Kidney (tissue), 14 donors: ENCODE measurements around the gene CASP9. TPM values are rescaled to one million over a fixed set of nuclear protein-coding genes. Genes with fewer than 3 reads are reported as not detected.

Experiments used
- DNase-seq, 5 donors: peaks; one replicate each; pipeline ENCODE4 v3.0.0-alpha.2; 2013 to 2020
- FAIRE-seq: peaks from 2 replicates; lab custom pipeline; 2012; peaks lifted over from hg19 to GRCh38; lab: Jason Lieb, UNC
- H3K27ac ChIP-seq, 2 donors: one replicate each; pipeline ENCODE4 v1.7.0; 2013; ENCODE audit warnings: low read depth in 2 of 2, low read length in 2 of 2, inconsistent platforms in 1 of 2
- H3K27me3 ChIP-seq: one replicate; pipeline ENCODE4 v1.7.1; 2013; ENCODE audit warnings: low read length, inconsistent platforms; ENCODE audit not compliant: control insufficient read depth, insufficient read depth
- H3K36me3 ChIP-seq, 3 donors: one replicate each; pipeline versions ENCODE4 v1.7.0 to v1.7.1; 2013; ENCODE audit warnings: low read length in 3 of 3, control low read depth in 1 of 3, inconsistent platforms in 1 of 3; ENCODE audit not compliant: insufficient read depth in 3 of 3, control insufficient read depth in 2 of 3
- H3K4me1 ChIP-seq, 3 donors: one replicate each; pipeline versions ENCODE4 v1.7.0 to v1.7.1; 2013; ENCODE audit warnings: low read length in 3 of 3, inconsistent platforms in 1 of 3, low read depth in 1 of 3; ENCODE audit not compliant: control insufficient read depth in 2 of 3, insufficient read depth in 2 of 3
- H3K4me3 ChIP-seq, 3 donors: one replicate each; pipeline versions ENCODE4 v1.7.0 to v1.8.1; 2013; ENCODE audit warnings: low read length in 3 of 3, control low read depth in 1 of 3, inconsistent platforms in 1 of 3
- H3K9ac ChIP-seq, 3 donors: one replicate each; pipeline versions ENCODE4 v1.7.0 to v1.7.1; 2013; ENCODE audit warnings: low read length in 3 of 3, control low read depth in 1 of 3, inconsistent platforms in 1 of 3
- H3K9me3 ChIP-seq, 3 donors: one replicate each; pipeline versions ENCODE4 v1.7.0 to v1.7.1; 2013; ENCODE audit warnings: low read length in 3 of 3, control low read depth in 1 of 3, inconsistent platforms in 1 of 3; ENCODE audit not compliant: control insufficient read depth in 2 of 3, insufficient read depth in 1 of 3
- intact Hi-C: fragments of 100-400 bp; cut with DNase I; formaldehyde crosslinking; loops from one replicate; pipeline ENCODE4 v1.11.1; 2022
- polyA plus RNA-seq: library from polyadenylated mRNA; stranded (reverse); fragments of 350-450 nt; fragmentation: Illumina TruSeq; extraction: RNeasy Lipid Tissue Mini Kit (QIAGEN cat#74804); gene quantifications from one replicate; pipeline ENCODE4 v1.2.3, GENCODE V29; 2014; ENCODE audit warnings: low read depth, low replicate concordance; ENCODE audit not compliant: insufficient read depth
- total RNA-seq: library from RNA; stranded (reverse); fragmentation: NEBNext Ultra II Directional; extraction: Animal tissue kit (Norgen Biotek cat#: 25700); gene quantifications from one replicate; pipeline ENCODE4 v1.2.1, GENCODE V29; 2021
- TF ChIP-seq, protein P1 (sequence below): IDR thresholded peaks from 3 replicates; pipeline ENCODE4 v1.5.1; 2012; ENCODE audit warnings: mild to moderate bottlenecking, moderate library complexity, borderline replicate concordance; ENCODE audit not compliant: insufficient read depth; ENCODE audit errors: extremely low read depth
- donor health status: control.
- donor health status: control.
- donor health status: control.
- donor health status: control.
- donor health status: control.
- donor health status: DM: yes; HTN: yes; CAD: no.
- donor health status: Normal renal cell carcinoma (clear cell type).

Gene CASP9
- total and polyA plus RNA-seq, 2 donors from 2014 or later, result 18.2 to 20.1 TPM

DNA sequence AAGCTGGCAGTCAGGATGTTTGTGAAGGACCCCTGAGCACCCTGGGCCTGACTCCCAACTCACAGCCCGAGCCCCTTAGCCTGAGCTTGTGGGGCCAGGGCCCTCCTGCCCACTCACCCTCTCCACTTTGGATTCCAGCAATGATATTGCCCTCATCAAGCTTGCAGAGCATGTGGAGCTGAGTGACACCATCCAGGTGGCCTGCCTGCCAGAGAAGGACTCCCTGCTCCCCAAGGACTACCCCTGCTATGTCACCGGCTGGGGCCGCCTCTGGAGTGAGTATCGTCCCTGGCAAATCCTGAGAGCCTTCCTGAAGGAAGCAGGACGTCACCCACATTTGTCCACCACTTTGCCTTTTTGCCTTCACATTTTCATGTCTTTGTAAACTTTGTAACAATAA is 80.7 kb downstream of the CASP9 start:
- H3K4me1 ChIP-seq, result no peaks in the 10 kb centered on the region
- FAIRE-seq (no peak), DNase-seq (no peak)
- no peak overlapping the region for H3K9ac ChIP-seq
- no peak overlapping the region for H3K4me3 ChIP-seq
- H3K27ac ChIP-seq, result no peak overlapping the region
- H3K9me3 ChIP-seq, result no peaks in the 10 kb centered on the region
- no peaks in the 10 kb centered on the region for H3K36me3 ChIP-seq
- intact Hi-C loops, result no loop called here
- no peaks in the 10 kb centered on the region for H3K27me3 ChIP-seq
- TF ChIP-seq, protein P1, sequence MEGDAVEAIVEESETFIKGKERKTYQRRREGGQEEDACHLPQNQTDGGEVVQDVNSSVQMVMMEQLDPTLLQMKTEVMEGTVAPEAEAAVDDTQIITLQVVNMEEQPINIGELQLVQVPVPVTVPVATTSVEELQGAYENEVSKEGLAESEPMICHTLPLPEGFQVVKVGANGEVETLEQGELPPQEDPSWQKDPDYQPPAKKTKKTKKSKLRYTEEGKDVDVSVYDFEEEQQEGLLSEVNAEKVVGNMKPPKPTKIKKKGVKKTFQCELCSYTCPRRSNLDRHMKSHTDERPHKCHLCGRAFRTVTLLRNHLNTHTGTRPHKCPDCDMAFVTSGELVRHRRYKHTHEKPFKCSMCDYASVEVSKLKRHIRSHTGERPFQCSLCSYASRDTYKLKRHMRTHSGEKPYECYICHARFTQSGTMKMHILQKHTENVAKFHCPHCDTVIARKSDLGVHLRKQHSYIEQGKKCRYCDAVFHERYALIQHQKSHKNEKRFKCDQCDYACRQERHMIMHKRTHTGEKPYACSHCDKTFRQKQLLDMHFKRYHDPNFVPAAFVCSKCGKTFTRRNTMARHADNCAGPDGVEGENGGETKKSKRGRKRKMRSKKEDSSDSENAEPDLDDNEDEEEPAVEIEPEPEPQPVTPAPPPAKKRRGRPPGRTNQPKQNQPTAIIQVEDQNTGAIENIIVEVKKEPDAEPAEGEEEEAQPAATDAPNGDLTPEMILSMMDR, result no peak

GRCh38 chr1:15442759-15443158 is 81.3 kb downstream of the CASP9 start:
- Histone ChIP-seq H3K9me3 (no peaks in the 10 kb centered on the region), H3K27ac (no peak overlapping the region), H3K4me3 (no peak overlapping the region), H3K36me3 (no peaks in the 10 kb centered on the region), H3K4me1 (no peaks in the 10 kb centered on the region), H3K9ac (no peak overlapping the region), H3K27me3 (no peaks in the 10 kb centered on the region)
- FAIRE-seq, result no peak
- no peak for DNase-seq
- intact Hi-C loops, result no loop called here
- TF ChIP-seq, protein P1, result no peak

GRCh38 chr1:15442119-15442518 is 81.9 kb downstream of the CASP9 start:
- H3K9me3 ChIP-seq, result no peaks in the 10 kb centered on the region
- no peak overlapping the region for H3K4me3 ChIP-seq
- intact Hi-C loops, result no loop called here
- TF ChIP-seq, protein P1, result no peak
- H3K36me3 ChIP-seq, result no peaks in the 10 kb centered on the region
- H3K27ac ChIP-seq, result no peak overlapping the region
- H3K27me3 ChIP-seq, result no peaks in the 10 kb centered on the region
- DNase-seq (no peak), FAIRE-seq (no peak)
- no peak overlapping the region for H3K9ac ChIP-seq
- H3K4me1 ChIP-seq, result no peaks in the 10 kb centered on the region

Other genes with a start within 250 kb of the CASP9 start
- 37.5 TPM for gene EFHD2, start 114.3 kb downstream of the CASP9 start, total RNA-seq
- 20.2 TPM for gene EFHD2, start 114.3 kb downstream of the CASP9 start, polyA plus RNA-seq
- gene CTRC, start 85.8 kb downstream of the CASP9 start, total RNA-seq, result 0.44 TPM
- not detected for gene CTRC, start 85.8 kb downstream of the CASP9 start, polyA plus RNA-seq
- not detected for gene CELA2A, start 67.5 kb downstream of the CASP9 start, total RNA-seq
- not detected for gene CELA2A, start 67.5 kb downstream of the CASP9 start, polyA plus RNA-seq
- gene CELA2B, start 48.1 kb downstream of the CASP9 start, total RNA-seq, result not detected
- not detected for gene CELA2B, start 48.1 kb downstream of the CASP9 start, polyA plus RNA-seq
- 30.1 TPM for gene DNAJC16, start 2.6 kb upstream of the CASP9 start, total RNA-seq
- gene DNAJC16, start 2.6 kb upstream of the CASP9 start, polyA plus RNA-seq, result 7.6 TPM
- 6.2 TPM for gene AGMAT, start 60.8 kb upstream of the CASP9 start, total RNA-seq
- gene AGMAT, start 60.8 kb upstream of the CASP9 start, polyA plus RNA-seq, result 119 TPM
- 28.3 TPM for gene DDI2, start 93.2 kb upstream of the CASP9 start, total RNA-seq
- 4.0 TPM for gene DDI2, start 93.2 kb upstream of the CASP9 start, polyA plus RNA-seq
- 65.7 TPM for gene PLEKHM2, start 160.1 kb upstream of the CASP9 start, total RNA-seq
- gene PLEKHM2, start 160.1 kb upstream of the CASP9 start, polyA plus RNA-seq, result 21.7 TPM
- 1.5 TPM for gene SLC25A34, start 212.0 kb upstream of the CASP9 start, total RNA-seq
- 12.2 TPM for gene SLC25A34, start 212.0 kb upstream of the CASP9 start, polyA plus RNA-seq
- 2.0 TPM for gene TMEM82, start 218.3 kb upstream of the CASP9 start, total RNA-seq
- 25.4 TPM for gene TMEM82, start 218.3 kb upstream of the CASP9 start, polyA plus RNA-seq
- gene FBLIM1, start 234.6 kb upstream of the CASP9 start, total RNA-seq, result 89.3 TPM
- gene FBLIM1, start 234.6 kb upstream of the CASP9 start, polyA plus RNA-seq, result 16.6 TPM